Natural killer cell (primary cell): ENCODE measurements around the gene EEFSEC. TPM values are rescaled to one million over a fixed set of nuclear protein-coding genes. Genes with fewer than 3 reads are reported as not detected.

Experiments
- ATAC-seq, 3 donors: fragments of 150-1000 bp in 2 of 3; fragments of 200-7000 bp in 1 of 3; cut with Tn5 transposase; 1 replicate in 1 of 3; 2 replicates in 2 of 3; pipeline ENCODE4 v1.10.0; 2021; ENCODE audit warnings: mild to moderate bottlenecking in 2 of 3, moderate library complexity in 2 of 3
- DNase-seq, 2 donors: peaks; one replicate each; pipeline versions ENCODE4 v3.0.0 to v3.0.0-alpha.2; 2013 to 2021; ENCODE audit warnings: mixed read lengths in 1 of 2
- H3K27ac ChIP-seq: one replicate; pipeline ENCODE4 v1.5.1; 2013; ENCODE audit warnings: mild to moderate bottlenecking, low read length
- H3K27me3 ChIP-seq: one replicate; pipeline ENCODE4 v1.6.1; 2013; ENCODE audit warnings: low read length; ENCODE audit not compliant: control insufficient read depth, insufficient read depth
- H3K36me3 ChIP-seq: one replicate; pipeline ENCODE4 v1.6.1; 2013; ENCODE audit warnings: low read length; ENCODE audit not compliant: control insufficient read depth, insufficient read depth
- H3K4me1 ChIP-seq: one replicate; pipeline ENCODE4 v1.6.1; 2013; ENCODE audit warnings: low read length; ENCODE audit not compliant: control insufficient read depth, insufficient read depth
- H3K4me3 ChIP-seq: one replicate; pipeline ENCODE4 v1.5.1; 2013; ENCODE audit warnings: low read length
- H3K9me3 ChIP-seq: one replicate; pipeline ENCODE4 v1.6.1; 2013; ENCODE audit warnings: low read length; ENCODE audit not compliant: control insufficient read depth, insufficient read depth
- H3K27ac Mint-ChIP-seq, 2 donors: one replicate each; pipeline ENCODE4 v1.8.0; 2022; ENCODE audit warnings: mild to moderate bottlenecking in 2 of 2, mixed read lengths in 2 of 2, moderate library complexity in 1 of 2
- H3K27me3 Mint-ChIP-seq, 2 donors: one replicate each; pipeline ENCODE4 v1.8.0; 2022; ENCODE audit warnings: low read depth in 2 of 2, mixed read lengths in 2 of 2
- H3K36me3 Mint-ChIP-seq: one replicate; pipeline ENCODE4 v1.8.0; 2022; ENCODE audit warnings: mixed read lengths
- H3K4me1 Mint-ChIP-seq, 2 donors: one replicate each; pipeline ENCODE4 v1.8.0; 2022; ENCODE audit warnings: mixed read lengths in 2 of 2
- H3K4me3 Mint-ChIP-seq: one replicate; pipeline ENCODE4 v1.8.0; 2022; ENCODE audit warnings: mild to moderate bottlenecking, moderate library complexity, mixed read lengths
- H3K9me3 Mint-ChIP-seq, 2 donors: one replicate each; pipeline ENCODE4 v1.8.0; 2022; ENCODE audit warnings: mixed read lengths in 2 of 2
- WGBS: methylation state at CpG from one replicate; pipeline ENCODE4 v1.1.7; 2013; ENCODE audit warnings: missing lambda C conversion rate; ENCODE audit not compliant: insufficient coverage; 5-methylcytosine and 5-hydroxymethylcytosine counted together
- intact Hi-C: fragments of 100-400 bp; cut with micrococcal nuclease; formaldehyde crosslinking; loops from one replicate; pipeline ENCODE4 v1.14.2; 2022
- total RNA-seq, 4 donors: library from RNA; stranded (reverse); fragments of 120-200 nt in 1 of 4; gene quantifications; one replicate each; pipeline versions ENCODE4 v1.2.3 to v1.2.4, GENCODE V29; 2013 to 2022
- TF ChIP-seq, protein P1 (sequence below): fragments of 200-600 bp; IDR thresholded peaks from one replicate; pipeline ENCODE4 v1.8.0; 2022; ENCODE audit warnings: antibody characterized with exemption

Gene EEFSEC
- total RNA-seq, 3 donors from 2014 or later (not counting 1 experiment from before 2014, with no cell fraction given), result 16.7 to 18.9 (median 17.6) TPM

DNA sequence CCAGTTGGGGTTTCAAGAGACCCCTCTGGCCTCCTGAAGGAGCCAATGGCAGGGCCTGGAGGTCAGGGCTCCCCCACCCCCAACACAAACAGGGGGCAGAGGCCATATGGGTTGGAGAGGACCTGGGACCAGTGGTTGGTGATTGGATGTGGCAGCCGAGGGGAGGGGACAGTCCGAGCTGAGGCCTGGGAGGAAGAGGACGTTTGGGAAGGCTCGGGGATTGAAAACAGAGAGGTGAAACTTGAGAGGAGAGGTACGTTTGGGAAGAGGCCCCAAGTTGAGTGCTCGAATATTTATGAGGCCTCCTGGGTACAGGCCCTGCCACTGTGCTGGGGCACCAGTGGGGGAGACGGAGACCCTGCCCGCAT, 259.7 kb downstream of the EEFSEC start:
- Mint-ChIP-seq H3K4me1 (peaks cover 0 to 6% of the 10 kb centered on the region in 2 donors), H3K36me3 (no peaks in the 10 kb centered on the region), H3K9me3 (no peaks in the 10 kb centered on the region), H3K4me3 (no peak overlapping the region), H3K27me3 (no peaks in the 10 kb centered on the region), H3K27ac (peak overlapping the region in 1 of 2 donors; percentile 44)
- 92% methylated on average over 8 of the region's 8 CpGs for WGBS
- H3K4me1 ChIP-seq, result no peaks in the 10 kb centered on the region
- TF ChIP-seq, protein P1, sequence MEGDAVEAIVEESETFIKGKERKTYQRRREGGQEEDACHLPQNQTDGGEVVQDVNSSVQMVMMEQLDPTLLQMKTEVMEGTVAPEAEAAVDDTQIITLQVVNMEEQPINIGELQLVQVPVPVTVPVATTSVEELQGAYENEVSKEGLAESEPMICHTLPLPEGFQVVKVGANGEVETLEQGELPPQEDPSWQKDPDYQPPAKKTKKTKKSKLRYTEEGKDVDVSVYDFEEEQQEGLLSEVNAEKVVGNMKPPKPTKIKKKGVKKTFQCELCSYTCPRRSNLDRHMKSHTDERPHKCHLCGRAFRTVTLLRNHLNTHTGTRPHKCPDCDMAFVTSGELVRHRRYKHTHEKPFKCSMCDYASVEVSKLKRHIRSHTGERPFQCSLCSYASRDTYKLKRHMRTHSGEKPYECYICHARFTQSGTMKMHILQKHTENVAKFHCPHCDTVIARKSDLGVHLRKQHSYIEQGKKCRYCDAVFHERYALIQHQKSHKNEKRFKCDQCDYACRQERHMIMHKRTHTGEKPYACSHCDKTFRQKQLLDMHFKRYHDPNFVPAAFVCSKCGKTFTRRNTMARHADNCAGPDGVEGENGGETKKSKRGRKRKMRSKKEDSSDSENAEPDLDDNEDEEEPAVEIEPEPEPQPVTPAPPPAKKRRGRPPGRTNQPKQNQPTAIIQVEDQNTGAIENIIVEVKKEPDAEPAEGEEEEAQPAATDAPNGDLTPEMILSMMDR, result no peak
- H3K27me3 ChIP-seq, result no peaks in the 10 kb centered on the region
- DNase-seq, result no peak
- no peak overlapping the region for H3K27ac ChIP-seq
- ATAC-seq, result no peak
- H3K4me3 ChIP-seq, result no peak overlapping the region
- H3K9me3 ChIP-seq, result no peaks in the 10 kb centered on the region
- no peaks in the 10 kb centered on the region for H3K36me3 ChIP-seq
- intact Hi-C loops, result no loop called here

DNA sequence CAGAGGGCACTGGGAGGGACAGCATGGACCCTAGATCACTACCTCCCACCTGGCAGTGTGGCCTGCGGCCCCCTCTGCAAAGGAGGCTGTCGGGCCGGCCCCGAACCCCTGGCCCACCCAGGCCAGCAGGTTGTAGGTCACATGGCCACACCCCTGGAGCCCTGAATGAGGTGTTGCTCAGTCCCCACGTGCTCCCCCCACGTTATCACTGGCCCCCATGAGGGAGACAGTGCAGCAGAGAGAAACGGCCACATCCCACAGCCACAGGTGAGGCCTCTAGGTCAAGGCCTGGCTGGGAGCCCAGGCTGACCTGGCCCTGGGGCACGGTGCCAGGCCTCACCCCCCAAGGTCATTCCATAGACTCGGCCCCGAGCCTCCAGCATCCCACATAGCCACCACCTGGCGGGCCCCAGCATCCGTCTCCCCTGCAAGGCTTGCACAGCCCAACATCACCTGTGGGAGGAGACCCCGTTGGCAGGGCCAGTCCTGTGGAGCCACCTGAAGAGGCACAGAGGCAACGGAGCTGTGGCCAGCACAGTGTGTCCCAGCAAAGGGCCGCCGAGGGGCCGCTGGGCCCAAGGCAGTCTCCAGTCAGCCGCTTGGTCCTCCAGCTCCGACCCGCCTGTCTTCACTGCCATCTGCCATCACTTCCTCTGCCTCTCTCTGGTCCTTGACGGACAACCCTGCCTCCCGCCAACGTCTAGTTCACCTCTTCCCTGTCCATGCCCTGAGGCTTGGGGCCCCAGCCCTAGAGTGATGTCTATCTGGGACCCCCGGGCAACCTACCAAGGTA, 260.3 kb downstream of the EEFSEC start:
- H3K27ac Mint-ChIP-seq, result no peak overlapping the region
- no peak for DNase-seq
- intact Hi-C loops, result no loop called here
- TF ChIP-seq, protein P1, result no peak
- no peak overlapping the region for H3K4me3 ChIP-seq
- no peak for ATAC-seq
- H3K27me3 Mint-ChIP-seq, result no peaks in the 10 kb centered on the region
- no peaks in the 10 kb centered on the region for H3K9me3 Mint-ChIP-seq
- no peak overlapping the region for H3K4me3 Mint-ChIP-seq
- H3K36me3 ChIP-seq, result no peaks in the 10 kb centered on the region
- no peaks in the 10 kb centered on the region for H3K9me3 ChIP-seq
- H3K27me3 ChIP-seq, result no peaks in the 10 kb centered on the region
- no peaks in the 10 kb centered on the region for H3K36me3 Mint-ChIP-seq
- H3K4me1 Mint-ChIP-seq, result peaks cover 0 to 6% of the 10 kb centered on the region in 2 donors
- H3K27ac ChIP-seq, result no peak overlapping the region
- WGBS, result 93% methylated on average over 23 of the region's 24 CpGs
- H3K4me1 ChIP-seq, result no peaks in the 10 kb centered on the region

DNA sequence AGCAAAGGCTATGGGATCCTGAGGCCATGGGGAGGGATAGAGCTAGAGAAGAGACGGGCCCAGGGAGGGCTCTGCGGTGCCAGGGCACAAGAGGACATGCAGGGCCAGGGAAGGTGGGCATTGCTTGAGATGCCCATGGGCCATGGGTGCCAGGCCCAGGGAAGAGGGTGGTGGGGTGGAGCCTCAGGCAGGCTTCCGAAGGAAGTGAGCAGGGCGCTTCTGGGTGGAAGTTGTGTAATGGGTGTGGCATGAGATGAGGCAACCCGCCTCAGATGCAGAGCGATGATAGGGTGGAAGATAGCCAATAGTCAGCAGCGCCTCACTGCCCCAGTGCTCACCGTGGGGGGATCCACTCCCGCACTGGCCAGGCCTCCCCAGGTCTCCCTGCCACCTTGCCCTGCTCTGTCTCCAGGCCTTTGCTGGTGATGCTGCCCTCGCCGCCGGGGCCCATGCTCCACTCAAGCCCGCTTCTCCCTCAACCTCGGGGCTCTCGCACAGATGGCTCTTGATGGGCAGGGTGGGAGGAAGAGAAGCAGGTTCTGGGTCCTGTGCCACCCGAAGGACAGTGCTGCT, 262.0 kb downstream of the EEFSEC start:
- no peak overlapping the region for H3K4me3 Mint-ChIP-seq
- H3K27ac Mint-ChIP-seq, result no peak overlapping the region
- H3K27me3 Mint-ChIP-seq, result no peaks in the 10 kb centered on the region
- peak in 2 of 3 donors; percentile 17 to 72 for ATAC-seq
- DNase-seq, result no peak
- no peaks in the 10 kb centered on the region for H3K9me3 ChIP-seq
- no peak overlapping the region for H3K27ac ChIP-seq
- H3K27me3 ChIP-seq, result no peaks in the 10 kb centered on the region
- 90% methylated on average over 16 of the region's 16 CpGs for WGBS
- no peak overlapping the region for H3K4me3 ChIP-seq
- H3K9me3 Mint-ChIP-seq, result no peaks in the 10 kb centered on the region
- intact Hi-C loops, result no loop called here
- H3K4me1 ChIP-seq, result no peaks in the 10 kb centered on the region
- TF ChIP-seq, protein P1, result no peak
- H3K4me1 Mint-ChIP-seq, result peaks cover 0 to 6% of the 10 kb centered on the region in 2 donors
- no peaks in the 10 kb centered on the region for H3K36me3 Mint-ChIP-seq
- no peaks in the 10 kb centered on the region for H3K36me3 ChIP-seq
